Ureter (tissue), 1 donor: ENCODE data around the gene CCR1. TPM values are rescaled to one million over a fixed set of nuclear protein-coding genes. Genes with fewer than 3 reads are reported as not detected.

ENCODE experiments used
- DNase-seq: peaks from one replicate; pipeline ENCODE4 v3.0.0-alpha.2; 2020; ENCODE audit warnings: low spot score
- total RNA-seq: library from RNA; stranded (reverse); gene quantifications from one replicate; pipeline ENCODE4 v1.2.4, GENCODE V29; 2023
- donor health status: DM: yes; HTN: yes; CAD: no.

The CCR1 gene
- total RNA-seq = 4.3 TPM

DNA sequence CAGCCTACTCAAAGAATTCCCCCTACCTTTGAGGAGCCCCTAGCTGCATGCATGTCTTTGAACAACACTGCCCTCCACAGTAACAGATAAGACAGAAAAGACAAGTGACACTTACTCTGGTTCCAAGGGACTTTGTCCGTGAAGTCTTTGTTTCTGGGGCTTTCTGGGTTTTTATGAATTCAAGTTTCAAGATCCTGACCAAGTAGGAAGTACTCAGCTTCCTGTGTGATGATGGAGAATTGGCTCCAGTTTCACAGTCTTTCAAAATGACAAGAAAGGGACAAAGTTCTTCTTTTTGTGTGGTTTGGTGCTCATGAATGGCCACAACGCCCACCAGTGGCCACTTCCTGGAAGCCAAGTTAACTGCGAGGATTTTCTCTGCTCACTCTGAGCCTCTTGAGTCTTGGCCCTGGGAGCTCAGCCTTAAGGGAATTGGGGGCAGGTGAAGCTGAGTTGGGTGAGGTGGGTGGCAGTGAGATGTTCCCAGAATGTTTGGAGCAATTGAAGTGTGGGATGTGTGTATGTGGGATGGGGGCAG lies at the start of gene CCR1:
Gene CCR1, minus strand, starts transcription at position 147 of the 538 bp plus-strand sequence. CDS start 4,000 bp downstream, outside the sequence.
- DNase-seq = no peak

- no peak for DNase-seq
These were observed 44.9 kb upstream of the CCR1 start for GRCh38 chr3:46252980-46253379.

DNA sequence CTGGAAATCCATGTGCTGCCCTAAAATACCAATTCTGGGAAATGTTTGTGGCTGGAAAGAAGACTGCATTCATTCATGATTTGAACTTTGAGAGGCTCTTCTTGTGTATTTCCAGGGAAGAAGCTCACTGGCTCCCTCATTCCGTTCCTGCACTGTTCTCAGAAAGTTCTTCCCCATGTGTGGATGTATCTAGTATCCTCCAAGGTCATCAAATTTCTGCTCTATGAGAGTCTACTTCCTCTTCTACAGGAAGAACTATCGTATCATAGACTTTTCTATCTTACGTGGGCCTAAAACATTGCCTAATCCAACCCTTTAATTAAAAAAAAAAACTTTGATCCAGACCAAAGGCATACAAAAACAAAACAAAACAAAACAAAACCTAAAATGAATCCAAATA lies 37.0 kb upstream of the CCR1 start:
- no peak for DNase-seq

GRCh38 chr3:46243560-46243959 lies 35.4 kb upstream of the CCR1 start:
- no peak for DNase-seq

DNA sequence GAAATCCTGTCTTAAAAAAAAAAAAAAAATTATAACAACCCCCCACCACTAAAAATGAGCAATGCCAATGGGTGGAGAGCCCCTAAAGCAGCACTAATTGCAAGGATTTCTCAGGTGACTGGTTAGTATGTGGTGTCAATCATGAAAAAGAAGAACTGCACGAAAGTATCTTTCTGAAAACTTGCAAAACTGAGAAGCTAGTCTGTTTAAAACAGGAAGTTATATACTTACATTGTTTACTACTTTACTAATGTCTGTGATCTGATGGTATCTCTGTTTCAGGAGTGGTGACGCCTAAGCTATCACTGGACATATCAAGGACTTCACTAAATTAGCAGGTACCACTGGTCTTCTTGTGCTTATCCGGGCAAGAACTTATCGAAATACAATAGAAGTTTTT lies 34.0 kb upstream of the CCR1 start, which contains the start of gene CCR3:
Gene CCR3, plus strand, starts transcription at position 341 of the 400 bp plus-strand sequence. CDS start 22,699 bp downstream, outside the sequence.
- DNase-seq = no peak

DNA sequence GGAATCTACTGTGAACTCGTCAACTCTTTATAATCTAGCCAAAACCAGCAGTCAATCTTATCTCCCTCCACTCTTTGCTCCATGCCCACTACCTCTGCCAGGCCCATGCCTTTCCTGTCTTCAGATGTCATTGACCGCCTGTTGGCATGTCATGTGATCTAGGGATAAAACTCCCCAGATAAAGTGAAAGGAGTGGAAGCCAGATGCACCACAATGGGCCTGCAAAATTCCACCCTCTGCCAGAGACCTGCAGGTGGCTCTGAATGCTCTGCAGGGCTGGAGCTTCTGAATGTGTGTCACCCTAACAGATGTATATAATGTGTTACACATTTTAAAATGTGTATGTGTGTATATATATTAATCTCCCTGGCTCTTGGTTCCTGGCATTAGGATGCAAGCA lies 31.8 kb upstream of the CCR1 start:
- no peak for DNase-seq

- DNase-seq = no peak
These were observed 31.3 kb upstream of the CCR1 start for GRCh38 chr3:46239301-46239938.

- no peak for DNase-seq
These were observed 30.3 kb upstream of the CCR1 start for GRCh38 chr3:46238386-46238785.

GRCh38 chr3:46236294-46237054 lies 28.4 kb upstream of the CCR1 start:
- DNase-seq = no peak

GRCh38 chr3:46235425-46235824 lies 27.3 kb upstream of the CCR1 start:
- DNase-seq = no peak

GRCh38 chr3:46233194-46233593 lies 25.1 kb upstream of the CCR1 start:
- no peak for DNase-seq

DNA sequence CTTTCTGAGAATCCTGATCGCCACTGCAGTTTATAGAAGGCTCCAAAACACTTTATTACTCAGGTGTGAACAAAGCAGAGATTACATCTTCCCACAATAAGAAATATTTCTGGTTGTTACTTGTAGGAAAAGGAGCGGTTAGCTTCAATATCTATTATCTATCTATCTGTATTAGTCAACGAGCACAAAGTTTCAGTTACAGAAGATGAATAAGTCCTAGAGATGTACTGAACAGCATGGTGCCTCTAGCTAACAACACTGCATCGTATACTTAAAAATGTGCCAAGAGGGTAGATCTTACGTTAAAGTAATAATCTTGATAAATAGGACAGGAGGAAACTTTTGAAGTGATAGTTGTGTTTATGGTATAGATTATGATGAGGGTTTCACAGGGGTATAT lies 23.2 kb upstream of the CCR1 start:
- no peak for DNase-seq

DNA sequence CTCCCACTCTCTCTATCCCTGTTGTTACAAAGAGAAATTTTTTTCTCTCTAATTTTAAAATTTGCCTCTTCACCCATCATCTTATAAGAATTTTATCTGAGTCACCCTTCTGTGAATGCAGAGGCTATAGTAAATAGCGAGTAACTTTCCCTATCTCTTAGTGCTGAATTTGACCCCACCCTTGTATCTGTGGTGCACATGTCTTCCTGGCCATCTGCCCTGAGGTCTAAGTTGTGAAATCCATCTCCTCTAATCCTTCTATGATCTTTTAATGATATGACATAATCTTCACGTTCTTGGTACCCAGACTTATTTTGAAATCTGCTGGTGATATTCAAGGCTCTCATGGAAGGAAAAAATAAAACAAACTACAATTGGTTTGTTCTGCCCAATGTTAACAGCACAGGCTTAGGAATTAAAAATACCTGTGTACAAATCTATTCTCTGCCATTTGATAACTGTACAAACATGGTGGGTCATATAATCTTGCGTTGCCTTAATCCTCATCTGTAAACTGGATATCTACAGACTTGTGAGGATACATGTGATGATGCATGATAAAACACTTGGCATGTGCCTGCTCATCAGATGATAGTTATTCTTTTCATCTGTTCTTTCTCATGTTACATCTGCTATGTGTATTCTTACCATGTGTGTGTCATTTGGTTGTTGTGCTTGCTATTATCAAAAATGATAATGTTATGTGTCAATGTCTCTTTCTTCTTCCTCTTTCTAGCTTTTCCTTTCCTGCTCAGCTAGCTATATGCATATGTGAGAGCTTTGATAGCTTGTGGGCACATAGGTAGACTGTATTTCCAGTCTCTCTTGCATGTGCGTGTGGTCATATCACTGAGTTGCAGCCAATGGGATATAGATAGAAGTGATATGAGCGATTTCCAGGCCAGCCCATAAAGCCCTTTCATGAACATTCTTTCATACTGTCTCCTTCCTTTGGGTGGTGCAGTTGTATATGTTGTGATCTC lies 20.4 kb upstream of the CCR1 start:
- no peak for DNase-seq

DNA sequence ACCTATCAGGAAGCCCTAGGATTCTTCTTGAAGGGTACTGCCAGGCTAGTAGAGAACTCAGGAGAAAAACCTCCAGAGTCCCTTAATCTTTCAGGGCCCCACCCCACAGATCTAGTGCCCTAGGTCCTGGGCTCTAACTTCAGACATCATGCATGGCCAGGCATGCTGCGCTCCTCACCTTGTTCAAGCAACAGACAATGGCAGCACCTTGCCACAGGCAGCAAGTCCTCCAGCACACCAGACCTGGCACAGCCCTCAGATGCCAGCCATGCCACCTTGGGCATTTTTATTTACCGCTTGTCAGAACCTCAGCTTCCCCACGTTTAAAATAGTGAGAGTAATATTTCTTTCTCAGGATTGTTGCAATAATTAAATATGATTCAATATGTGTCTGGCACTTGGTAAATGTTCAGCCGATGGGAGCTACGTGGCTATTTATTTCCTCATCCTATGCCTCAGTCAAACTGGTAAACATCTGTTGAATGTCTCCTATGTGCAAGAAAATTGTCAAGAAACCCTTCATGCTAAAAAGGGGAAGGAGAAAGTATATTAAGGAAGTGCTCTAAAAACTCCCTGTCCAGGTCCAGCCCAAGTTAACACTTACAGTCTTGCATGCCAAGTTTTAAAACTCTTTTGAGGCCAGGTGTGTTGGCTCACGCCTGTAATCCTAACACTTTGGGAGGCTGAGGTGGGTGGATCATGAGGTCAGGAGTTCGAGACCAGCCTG lies 14.5 kb upstream of the CCR1 start:
- no peak for DNase-seq

GRCh38 chr3:46221938-46222337 lies 13.8 kb upstream of the CCR1 start:
- no peak for DNase-seq

DNA sequence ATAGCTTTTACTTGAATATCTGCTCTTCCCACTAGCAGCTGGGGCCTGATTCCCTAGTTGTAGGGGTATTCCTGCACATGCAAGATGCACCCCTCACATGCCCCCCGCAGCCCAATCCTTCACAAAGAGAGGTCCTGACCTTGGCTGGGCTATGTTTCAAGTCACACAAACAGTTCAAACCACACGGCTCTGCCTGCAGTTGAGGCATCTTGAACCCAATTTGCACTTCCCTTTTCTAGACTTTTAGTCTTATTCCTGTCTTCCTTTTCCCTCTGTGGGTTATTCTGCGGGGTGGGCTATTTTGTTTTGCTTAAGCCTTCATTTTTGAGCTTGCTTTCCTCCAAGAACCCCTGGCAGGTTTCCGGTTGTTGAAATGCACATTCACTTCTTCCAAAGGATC lies 13.3 kb upstream of the CCR1 start:
- DNase-seq = no peak

DNA sequence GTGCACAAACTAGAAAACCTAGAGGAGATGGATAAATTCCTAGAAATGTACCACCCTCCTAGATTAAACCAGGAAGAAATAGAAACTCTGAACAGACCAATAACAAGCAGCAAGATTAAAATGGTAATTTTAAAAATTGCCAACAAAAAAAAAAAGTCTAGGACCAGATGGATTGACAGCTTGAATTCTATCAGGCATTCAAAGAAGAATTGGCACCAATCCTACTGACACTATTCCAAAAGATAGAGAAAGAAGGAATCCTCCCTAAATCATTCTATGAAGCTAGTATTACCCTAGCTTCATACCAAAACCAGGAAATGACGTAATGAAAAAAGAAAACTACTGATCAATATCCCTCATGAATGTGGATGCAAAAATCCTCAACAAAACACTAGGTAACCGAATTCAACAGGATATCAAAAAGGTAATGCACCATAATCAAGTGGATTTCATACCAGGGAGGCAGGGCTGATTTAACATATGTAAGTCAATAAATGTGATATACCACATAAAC lies 10.1 kb upstream of the CCR1 start:
- no peak for DNase-seq

DNA sequence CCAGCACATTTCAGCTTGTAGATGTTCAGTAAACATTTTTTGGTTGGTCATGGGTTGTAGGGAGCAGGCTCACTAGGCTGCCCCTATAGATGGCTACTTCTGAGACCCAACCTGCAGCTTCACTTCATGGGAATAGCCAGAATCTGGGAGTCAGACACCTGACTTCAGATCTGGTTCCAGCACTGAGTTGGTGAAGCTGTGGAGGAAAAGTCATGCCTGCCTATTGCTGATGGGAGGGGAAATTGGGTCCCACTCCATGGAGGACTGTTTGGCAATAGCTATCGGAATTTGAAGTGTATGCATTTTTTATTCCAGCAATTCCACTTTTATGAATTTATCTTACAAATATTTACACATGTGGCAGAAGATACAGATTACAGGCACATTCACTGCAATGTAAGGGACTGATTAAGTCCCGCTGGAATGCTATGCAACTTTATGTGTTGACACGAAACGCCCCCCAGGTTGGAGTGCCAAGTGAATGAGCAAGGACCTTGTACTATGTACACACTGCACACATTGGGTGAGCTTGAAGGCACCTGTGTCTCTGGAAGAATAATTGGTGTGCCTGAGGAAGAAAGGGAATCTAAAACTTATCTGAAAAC lies 7.8 kb upstream of the CCR1 start:
- DNase-seq = no peak

DNA sequence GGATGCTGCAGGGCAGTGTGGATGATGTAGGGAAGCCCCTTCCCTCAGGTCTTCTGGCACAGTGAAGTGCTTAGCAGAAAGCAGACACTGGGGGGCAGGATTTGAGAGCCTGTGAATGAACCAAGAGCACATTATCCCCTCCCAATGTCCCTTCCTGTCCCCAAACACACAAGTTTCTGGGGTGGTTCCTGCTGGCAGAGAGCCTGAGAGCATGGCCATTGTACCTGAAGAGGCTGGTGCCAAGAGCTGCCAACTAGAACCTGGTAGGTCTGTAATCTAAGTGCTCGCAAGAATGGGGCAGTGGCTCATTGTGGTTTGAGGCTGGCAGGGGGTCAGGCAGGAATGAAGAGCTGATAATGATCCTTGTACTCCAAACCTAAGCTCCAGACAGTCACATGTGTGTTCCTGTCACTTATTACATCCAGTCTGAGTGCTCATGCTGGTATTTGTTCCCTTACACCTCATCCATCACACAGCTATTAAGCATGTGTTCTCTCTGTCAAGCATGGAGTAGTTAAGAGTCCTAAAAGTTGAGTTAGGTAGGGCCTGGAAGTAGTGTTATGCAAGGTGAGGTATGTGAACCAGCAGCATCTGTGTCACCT lies 6.7 kb upstream of the CCR1 start:
- no peak for DNase-seq

DNA sequence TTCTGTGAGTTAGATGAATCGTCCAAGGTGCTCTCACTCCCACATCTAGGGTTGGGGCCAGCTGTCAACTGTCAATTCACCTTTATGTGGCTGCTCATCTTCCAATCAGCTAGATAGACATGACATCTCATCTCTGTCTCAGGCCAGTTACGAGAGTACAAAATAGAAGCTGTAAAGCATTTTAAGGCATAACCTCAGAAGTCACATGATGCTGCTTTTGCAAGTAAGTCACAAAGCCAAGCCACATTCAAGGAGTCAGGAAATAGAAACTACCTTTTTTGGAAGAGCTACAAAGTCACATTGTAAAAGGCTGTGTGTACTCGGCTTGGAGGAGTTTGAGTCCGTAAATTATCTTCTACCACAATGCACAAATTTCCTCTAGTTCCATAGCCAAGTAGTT lies 5.1 kb upstream of the CCR1 start:
- DNase-seq = no peak
